Hepatocyte (in vitro differentiated cells): ENCODE measurements around the gene KLHL8. TPM values are rescaled to one million over a fixed set of nuclear protein-coding genes. Genes with fewer than 3 reads are reported as not detected.

Experiments used
- DNase-seq: peaks from one replicate; pipeline ENCODE4 v3.0.0-alpha.2; 2016; ENCODE audit warnings: low spot score
- H2AFZ ChIP-seq: fragments of 200-600 bp; sonication (generic); 2 replicates; pipeline ENCODE4 v1.6.0; 2016; ENCODE audit warnings: antibody characterized with exemption, mild to moderate bottlenecking
- H3K27ac ChIP-seq: fragments of 200-600 bp; sonication (generic); 2 replicates; pipeline ENCODE4 v1.5.1; 2016; ENCODE audit warnings: mild to moderate bottlenecking
- H3K27me3 ChIP-seq: fragments of 200-600 bp; sonication (generic); 2 replicates; pipeline ENCODE4 v1.6.1; 2016
- H3K36me3 ChIP-seq: fragments of 200-600 bp; sonication (generic); replicated peaks from 2 replicates; pipeline ENCODE4 v1.5.1; 2016; ENCODE audit warnings: low read depth; ENCODE audit not compliant: insufficient read depth
- H3K4me1 ChIP-seq: fragments of 200-600 bp; sonication (generic); 2 replicates; pipeline ENCODE4 v1.5.1; 2016; ENCODE audit warnings: mild to moderate bottlenecking, moderate library complexity; ENCODE audit not compliant: insufficient read depth
- H3K4me2 ChIP-seq: fragments of 200-600 bp; sonication (generic); 2 replicates; pipeline ENCODE4 v1.6.0; 2016
- H3K4me3 ChIP-seq: fragments of 200-600 bp; sonication (generic); 2 replicates; pipeline ENCODE4 v1.5.1; 2016; ENCODE audit warnings: mild to moderate bottlenecking
- H3K79me2 ChIP-seq: fragments of 200-600 bp; sonication (generic); 2 replicates; pipeline ENCODE4 v1.6.0; 2017; ENCODE audit warnings: mild to moderate bottlenecking
- H3K9me2 ChIP-seq: fragments of 200-600 bp; sonication (generic); replicated peaks from 2 replicates; pipeline ENCODE4 v1.6.0; 2017; ENCODE audit warnings: mild to moderate bottlenecking; ENCODE audit not compliant: insufficient read depth
- H3K9me3 ChIP-seq: fragments of 200-600 bp; sonication (generic); 2 replicates; pipeline ENCODE4 v1.5.1; 2016; ENCODE audit warnings: low read depth, mild to moderate bottlenecking
- H4K20me1 ChIP-seq: fragments of 200-600 bp; sonication (generic); 2 replicates; pipeline ENCODE4 v1.6.0; 2016; ENCODE audit warnings: mild to moderate bottlenecking; ENCODE audit not compliant: insufficient read depth, poor library complexity, severe bottlenecking
- CTCF ChIP-seq: fragments of 200-600 bp; sonication (generic); IDR thresholded peaks from 2 replicates; pipeline ENCODE4 v1.5.1; 2016; ENCODE audit warnings: antibody characterized with exemption, mild to moderate bottlenecking; ENCODE audit not compliant: poor library complexity
- EZH2 ChIP-seq: fragments of 200-600 bp; sonication (generic); IDR thresholded peaks from 2 replicates; pipeline ENCODE4 v1.6.1; 2016; ENCODE audit warnings: antibody characterized with exemption, mild to moderate bottlenecking, borderline replicate concordance
- EZH2phosphoT487 ChIP-seq: fragments of 200-600 bp; sonication (generic); IDR thresholded peaks from one replicate; pipeline ENCODE4 v1.6.1; 2018; ENCODE audit warnings: antibody characterized with exemption, mild to moderate bottlenecking, low read depth, moderate library complexity; ENCODE audit not compliant: unreplicated experiment, severe bottlenecking
- WGBS: methylation state at CpG from one replicate; pipeline ENCODE4 v1.1.6; 2016; ENCODE audit warnings: low lambda C conversion rate; ENCODE audit errors: missing lambda C conversion rate; 5-methylcytosine and 5-hydroxymethylcytosine counted together
- polyA plus RNA-seq: library from polyadenylated mRNA; unstranded; fragments of >200 nt; fragmentation: Nextera tagmentation; extraction: Ambion mirVana; gene quantifications from 2 replicates; pipeline ENCODE4 v1.2.1, GENCODE V29; 2016
- total RNA-seq: library from RNA; depleted of rRNA; stranded (reverse); fragments of >200 nt; gene quantifications from 2 replicates; pipeline ENCODE4 v1.2.3, GENCODE V29; 2014

Gene KLHL8
- total and polyA plus RNA-seq, 2 experiments from 2014 or later = 10.0 to 23.9 TPM

GRCh38 chr4:87196146-87196545, 24.3 kb downstream of the KLHL8 start:
- no peaks in the 10 kb centered on the region for H3K9me3 ChIP-seq
- WGBS = 63% methylated on average over 2 of the region's 2 CpGs
- no peaks in the 10 kb centered on the region for H3K9me2 ChIP-seq
- TF ChIP-seq EZH2phosphoT487 (no peak), EZH2 (no peak), CTCF (no peak)
- H3K79me2 ChIP-seq = peaks cover 66% of the 10 kb centered on the region
- no peak overlapping the region for H2AFZ ChIP-seq
- DNase-seq = no peak
- no peak overlapping the region for H3K4me3 ChIP-seq
- H4K20me1 ChIP-seq = peaks cover 3% of the 10 kb centered on the region
- H3K27ac ChIP-seq = no peak overlapping the region
- H3K4me1 ChIP-seq = no peaks in the 10 kb centered on the region
- no peaks in the 10 kb centered on the region for H3K27me3 ChIP-seq
- H3K4me2 ChIP-seq = no peak overlapping the region
- H3K36me3 ChIP-seq = no peaks in the 10 kb centered on the region

- TF ChIP-seq CTCF (no peak), EZH2phosphoT487 (no peak), EZH2 (no peak)
- DNase-seq = no peak
- no peaks in the 10 kb centered on the region for H3K9me3 ChIP-seq
Measured at GRCh38 chr4:87193958-87194675, 26.3 kb downstream of the KLHL8 start.

GRCh38 chr4:87192145-87192919, 28.1 kb downstream of the KLHL8 start:
- Histone ChIP-seq H3K9me3 (no peaks in the 10 kb centered on the region), H3K36me3 (no peaks in the 10 kb centered on the region), H3K79me2 (peaks cover 32% of the 10 kb centered on the region), H3K9me2 (no peaks in the 10 kb centered on the region), H3K4me2 (no peak overlapping the region), H3K4me1 (no peaks in the 10 kb centered on the region), H3K27ac (no peak overlapping the region), H2AFZ (no peak overlapping the region), H3K4me3 (no peak overlapping the region), H4K20me1 (no peaks in the 10 kb centered on the region), H3K27me3 (no peaks in the 10 kb centered on the region)
- TF ChIP-seq EZH2phosphoT487 (no peak), CTCF (no peak), EZH2 (no peak)
- WGBS = 96% methylated on average over 3 of the region's 3 CpGs
- no peak for DNase-seq

More at GRCh38 chr4:87193958-87194675, 26.3 kb downstream of the KLHL8 start:
- H3K27ac ChIP-seq = no peak overlapping the region
- no peak overlapping the region for H2AFZ ChIP-seq
- H3K4me3 ChIP-seq = no peak overlapping the region
- peaks cover 50% of the 10 kb centered on the region for H3K79me2 ChIP-seq
- no peaks in the 10 kb centered on the region for H3K9me2 ChIP-seq
- H4K20me1 ChIP-seq = no peaks in the 10 kb centered on the region
- H3K36me3 ChIP-seq = no peaks in the 10 kb centered on the region
- H3K27me3 ChIP-seq = no peaks in the 10 kb centered on the region
- WGBS = 89% methylated on average over 4 of the region's 4 CpGs
- H3K4me1 ChIP-seq = no peaks in the 10 kb centered on the region
- no peak overlapping the region for H3K4me2 ChIP-seq
